HG02840 (cell line): ENCODE measurements around the gene DCAF7.

Source experiments
- ATAC-seq: cut with Tn5 transposase; IDR thresholded peaks from one replicate; pipeline ENCODE4 v1.9.1; 2021; ENCODE audit warnings: mild to moderate bottlenecking, moderate library complexity, moderate number of reproducible peaks; ENCODE audit not compliant: unreplicated experiment, low FRiP score

The DCAF7 gene

GRCh38 chr17:63549946-63550816 lies at the start of gene DCAF7:
TSS of gene DCAF7 (plus strand) at chr17:63550477. CDS start at chr17:63550678, 201 bp downstream.
- peak; percentile 96 for ATAC-seq

GRCh38 chr17:63500543-63501390 lies 49.5 kb upstream of the DCAF7 start:
- no peak for ATAC-seq

GRCh38 chr17:63503341-63503705 lies 47.0 kb upstream of the DCAF7 start:
- no peak for ATAC-seq

GRCh38 chr17:63504261-63504660 lies 46.0 kb upstream of the DCAF7 start:
- ATAC-seq: no peak

GRCh38 chr17:63505341-63505740 lies 44.9 kb upstream of the DCAF7 start:
- no peak for ATAC-seq

GRCh38 chr17:63506627-63507026 lies 43.6 kb upstream of the DCAF7 start:
- ATAC-seq: no peak

- ATAC-seq: no peak
These were observed 38.9 kb upstream of the DCAF7 start for GRCh38 chr17:63511331-63511730.

GRCh38 chr17:63512388-63512787 lies 37.9 kb upstream of the DCAF7 start:
- ATAC-seq: no peak

GRCh38 chr17:63512896-63513644 lies 37.2 kb upstream of the DCAF7 start:
- no peak for ATAC-seq

GRCh38 chr17:63514477-63514876 lies 35.8 kb upstream of the DCAF7 start:
- no peak for ATAC-seq

- ATAC-seq: no peak
These were observed 35.3 kb upstream of the DCAF7 start for GRCh38 chr17:63514974-63515373.

GRCh38 chr17:63515426-63515825 lies 34.9 kb upstream of the DCAF7 start:
- ATAC-seq: no peak

- no peak for ATAC-seq
These were observed 33.1 kb upstream of the DCAF7 start for GRCh38 chr17:63516910-63517824.

- ATAC-seq: no peak
These were observed 32.3 kb upstream of the DCAF7 start for GRCh38 chr17:63517825-63518534.

GRCh38 chr17:63519116-63519881 lies 31.0 kb upstream of the DCAF7 start:
- ATAC-seq: no peak

GRCh38 chr17:63519972-63520882 lies 30.1 kb upstream of the DCAF7 start:
- ATAC-seq: no peak

GRCh38 chr17:63523253-63523855 lies 26.9 kb upstream of the DCAF7 start, which contains the start of gene KCNH6:
TSS of gene KCNH6 (plus strand) at chr17:63523358. CDS start at chr17:63523414, 56 bp downstream.
- ATAC-seq: no peak
